H1 (cell line): ENCODE results near the gene CCDC92B. TPM values are rescaled to one million over a fixed set of nuclear protein-coding genes. Genes with fewer than 3 reads are reported as not detected.

Experiments used
- CBX5 ChIP-seq: fragments of 300-800, 300-1000 bp; sonication (generic); IDR thresholded peaks from 2 replicates; pipeline ENCODE4 v1.7.1; 2016; ENCODE audit warnings: antibody characterized with exemption, low read length, low read depth
- CTBP2 ChIP-seq: IDR thresholded peaks from 2 replicates; pipeline ENCODE4 v1.7.0; 2011; ENCODE audit warnings: borderline replicate concordance, mild to moderate bottlenecking, moderate library complexity, mixed read lengths, low read length; ENCODE audit not compliant: insufficient read depth, insufficient read length
- FOSL1 ChIP-seq: IDR thresholded peaks from 2 replicates; pipeline ENCODE4 v1.6.1; 2011; ENCODE audit warnings: mild to moderate bottlenecking, low read depth, low read length, moderate library complexity; ENCODE audit not compliant: insufficient read depth
- GABPA ChIP-seq: IDR thresholded peaks from 2 replicates; pipeline ENCODE4 v1.6.1; 2011; ENCODE audit warnings: mild to moderate bottlenecking, low read length, moderate library complexity, borderline replicate concordance; ENCODE audit not compliant: insufficient read depth
- RAD21 ChIP-seq, 2 experiments: IDR thresholded peaks in 1 of 2; conservative IDR thresholded peaks in 1 of 2; 2 replicates each; pipeline ENCODE4 v1.6.1; 2011; ENCODE audit warnings: low read depth in 2 of 2, low read length in 2 of 2, improper control_type of control experiment in 1 of 2, inconsistent platforms in 1 of 2, mild to moderate bottlenecking in 1 of 2, moderate library complexity in 1 of 2
- RXRA ChIP-seq: IDR thresholded peaks from 2 replicates; pipeline ENCODE4 v1.6.1; 2011; ENCODE audit warnings: low read depth, mild to moderate bottlenecking, low read length, moderate library complexity; ENCODE audit not compliant: insufficient read depth
- SUZ12 ChIP-seq: fragments of 200-600 bp; sonication (generic); IDR thresholded peaks from 2 replicates; pipeline ENCODE4 v1.6.1; 2012; ENCODE audit warnings: mild to moderate bottlenecking, inconsistent platforms, low read length, moderate library complexity, mixed read lengths
- polyA plus RNA-seq, 7 experiments: library from polyadenylated mRNA; depleted of rRNA in 3 of 7; stranded (reverse) in 5 of 7; unstranded in 2 of 7; fragments of >200 nt in 5 of 7; fragments of 200-250 nt in 2 of 7; gene quantifications; 1 replicate in 5 of 7; 2 replicates in 1 of 7; 4 replicates in 1 of 7; pipeline versions ENCODE4 v1.2.1 to v1.2.3, GENCODE V29; 2011 to 2013; ENCODE audit warnings: missing spikeins in 2 of 7, mixed read lengths in 2 of 7
- total RNA-seq: library from RNA; stranded (reverse); fragmentation: NEBNext Ultra II Directional; extraction: Animal tissue kit (Norgen Biotek cat#: 25700); gene quantifications from 2 replicates; pipeline ENCODE4 v1.2.1, GENCODE V29; 2021
- TF ChIP-seq, protein P1 (sequence below): fragments of 300-600 bp; sonication (generic); IDR thresholded peaks from 2 replicates; pipeline ENCODE4 v1.7.1; 2012; ENCODE audit warnings: low read length, moderate library complexity, mild to moderate bottlenecking, inconsistent platforms; ENCODE audit not compliant: insufficient replicate concordance
- TF ChIP-seq, protein P2 (sequence below): IDR thresholded peaks from 2 replicates; pipeline ENCODE4 v1.6.1; 2011; ENCODE audit warnings: low read length, improper control_type of control experiment

CCDC92B gene
- total and polyA plus RNA-seq, 2 of the 8 experiments (the other 6 are each of a cell fraction or from before 2014, with no cell fraction given): 5.5 to 12.1 TPM

DNA sequence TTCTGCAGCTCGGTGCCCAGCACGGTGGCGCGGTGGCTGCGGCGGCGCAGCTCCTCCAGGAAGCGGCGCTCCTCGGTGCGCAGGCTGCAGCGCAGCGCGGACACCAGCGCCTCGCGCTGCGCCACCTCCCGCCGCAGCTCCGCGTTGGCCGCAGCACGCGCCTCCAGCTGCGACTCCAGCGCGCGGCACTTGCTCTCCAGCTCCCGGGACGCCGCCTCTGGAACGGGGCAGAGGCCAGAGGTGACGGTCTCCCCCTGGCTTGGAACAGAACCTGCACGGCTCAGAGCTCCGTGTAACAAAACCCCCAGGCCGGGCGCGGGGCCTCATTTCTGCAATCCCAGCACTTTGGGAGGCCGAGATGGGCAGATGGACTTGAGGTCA lies 24.7 kb downstream of the CCDC92B start (continued):
- TF ChIP-seq, protein P1, sequence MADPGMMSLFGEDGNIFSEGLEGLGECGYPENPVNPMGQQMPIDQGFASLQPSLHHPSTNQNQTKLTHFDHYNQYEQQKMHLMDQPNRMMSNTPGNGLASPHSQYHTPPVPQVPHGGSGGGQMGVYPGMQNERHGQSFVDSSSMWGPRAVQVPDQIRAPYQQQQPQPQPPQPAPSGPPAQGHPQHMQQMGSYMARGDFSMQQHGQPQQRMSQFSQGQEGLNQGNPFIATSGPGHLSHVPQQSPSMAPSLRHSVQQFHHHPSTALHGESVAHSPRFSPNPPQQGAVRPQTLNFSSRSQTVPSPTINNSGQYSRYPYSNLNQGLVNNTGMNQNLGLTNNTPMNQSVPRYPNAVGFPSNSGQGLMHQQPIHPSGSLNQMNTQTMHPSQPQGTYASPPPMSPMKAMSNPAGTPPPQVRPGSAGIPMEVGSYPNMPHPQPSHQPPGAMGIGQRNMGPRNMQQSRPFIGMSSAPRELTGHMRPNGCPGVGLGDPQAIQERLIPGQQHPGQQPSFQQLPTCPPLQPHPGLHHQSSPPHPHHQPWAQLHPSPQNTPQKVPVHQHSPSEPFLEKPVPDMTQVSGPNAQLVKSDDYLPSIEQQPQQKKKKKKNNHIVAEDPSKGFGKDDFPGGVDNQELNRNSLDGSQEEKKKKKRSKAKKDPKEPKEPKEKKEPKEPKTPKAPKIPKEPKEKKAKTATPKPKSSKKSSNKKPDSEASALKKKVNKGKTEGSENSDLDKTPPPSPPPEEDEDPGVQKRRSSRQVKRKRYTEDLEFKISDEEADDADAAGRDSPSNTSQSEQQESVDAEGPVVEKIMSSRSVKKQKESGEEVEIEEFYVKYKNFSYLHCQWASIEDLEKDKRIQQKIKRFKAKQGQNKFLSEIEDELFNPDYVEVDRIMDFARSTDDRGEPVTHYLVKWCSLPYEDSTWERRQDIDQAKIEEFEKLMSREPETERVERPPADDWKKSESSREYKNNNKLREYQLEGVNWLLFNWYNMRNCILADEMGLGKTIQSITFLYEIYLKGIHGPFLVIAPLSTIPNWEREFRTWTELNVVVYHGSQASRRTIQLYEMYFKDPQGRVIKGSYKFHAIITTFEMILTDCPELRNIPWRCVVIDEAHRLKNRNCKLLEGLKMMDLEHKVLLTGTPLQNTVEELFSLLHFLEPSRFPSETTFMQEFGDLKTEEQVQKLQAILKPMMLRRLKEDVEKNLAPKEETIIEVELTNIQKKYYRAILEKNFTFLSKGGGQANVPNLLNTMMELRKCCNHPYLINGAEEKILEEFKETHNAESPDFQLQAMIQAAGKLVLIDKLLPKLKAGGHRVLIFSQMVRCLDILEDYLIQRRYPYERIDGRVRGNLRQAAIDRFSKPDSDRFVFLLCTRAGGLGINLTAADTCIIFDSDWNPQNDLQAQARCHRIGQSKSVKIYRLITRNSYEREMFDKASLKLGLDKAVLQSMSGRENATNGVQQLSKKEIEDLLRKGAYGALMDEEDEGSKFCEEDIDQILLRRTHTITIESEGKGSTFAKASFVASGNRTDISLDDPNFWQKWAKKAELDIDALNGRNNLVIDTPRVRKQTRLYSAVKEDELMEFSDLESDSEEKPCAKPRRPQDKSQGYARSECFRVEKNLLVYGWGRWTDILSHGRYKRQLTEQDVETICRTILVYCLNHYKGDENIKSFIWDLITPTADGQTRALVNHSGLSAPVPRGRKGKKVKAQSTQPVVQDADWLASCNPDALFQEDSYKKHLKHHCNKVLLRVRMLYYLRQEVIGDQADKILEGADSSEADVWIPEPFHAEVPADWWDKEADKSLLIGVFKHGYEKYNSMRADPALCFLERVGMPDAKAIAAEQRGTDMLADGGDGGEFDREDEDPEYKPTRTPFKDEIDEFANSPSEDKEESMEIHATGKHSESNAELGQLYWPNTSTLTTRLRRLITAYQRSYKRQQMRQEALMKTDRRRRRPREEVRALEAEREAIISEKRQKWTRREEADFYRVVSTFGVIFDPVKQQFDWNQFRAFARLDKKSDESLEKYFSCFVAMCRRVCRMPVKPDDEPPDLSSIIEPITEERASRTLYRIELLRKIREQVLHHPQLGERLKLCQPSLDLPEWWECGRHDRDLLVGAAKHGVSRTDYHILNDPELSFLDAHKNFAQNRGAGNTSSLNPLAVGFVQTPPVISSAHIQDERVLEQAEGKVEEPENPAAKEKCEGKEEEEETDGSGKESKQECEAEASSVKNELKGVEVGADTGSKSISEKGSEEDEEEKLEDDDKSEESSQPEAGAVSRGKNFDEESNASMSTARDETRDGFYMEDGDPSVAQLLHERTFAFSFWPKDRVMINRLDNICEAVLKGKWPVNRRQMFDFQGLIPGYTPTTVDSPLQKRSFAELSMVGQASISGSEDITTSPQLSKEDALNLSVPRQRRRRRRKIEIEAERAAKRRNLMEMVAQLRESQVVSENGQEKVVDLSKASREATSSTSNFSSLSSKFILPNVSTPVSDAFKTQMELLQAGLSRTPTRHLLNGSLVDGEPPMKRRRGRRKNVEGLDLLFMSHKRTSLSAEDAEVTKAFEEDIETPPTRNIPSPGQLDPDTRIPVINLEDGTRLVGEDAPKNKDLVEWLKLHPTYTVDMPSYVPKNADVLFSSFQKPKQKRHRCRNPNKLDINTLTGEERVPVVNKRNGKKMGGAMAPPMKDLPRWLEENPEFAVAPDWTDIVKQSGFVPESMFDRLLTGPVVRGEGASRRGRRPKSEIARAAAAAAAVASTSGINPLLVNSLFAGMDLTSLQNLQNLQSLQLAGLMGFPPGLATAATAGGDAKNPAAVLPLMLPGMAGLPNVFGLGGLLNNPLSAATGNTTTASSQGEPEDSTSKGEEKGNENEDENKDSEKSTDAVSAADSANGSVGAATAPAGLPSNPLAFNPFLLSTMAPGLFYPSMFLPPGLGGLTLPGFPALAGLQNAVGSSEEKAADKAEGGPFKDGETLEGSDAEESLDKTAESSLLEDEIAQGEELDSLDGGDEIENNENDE: no peak
- peak; percentile 16 to 35; a peak in 3 of 4 replicates for TF ChIP-seq RAD21 (IDR thresholded peaks at IDR 0.05 in 1 of 2, conservative IDR thresholded peaks at IDR 0.05 in 1 of 2; ENCODE audit: low read depth in 2 of 2, low read length in 2 of 2)
- TF ChIP-seq CTBP2: no peak
- no peak for TF ChIP-seq RXRA
- TF ChIP-seq GABPA: peak; percentile 64; the same call in 1 of the 2 replicates
- TF ChIP-seq CBX5: no peak
- no peak for TF ChIP-seq SUZ12
- TF ChIP-seq, protein P2, sequence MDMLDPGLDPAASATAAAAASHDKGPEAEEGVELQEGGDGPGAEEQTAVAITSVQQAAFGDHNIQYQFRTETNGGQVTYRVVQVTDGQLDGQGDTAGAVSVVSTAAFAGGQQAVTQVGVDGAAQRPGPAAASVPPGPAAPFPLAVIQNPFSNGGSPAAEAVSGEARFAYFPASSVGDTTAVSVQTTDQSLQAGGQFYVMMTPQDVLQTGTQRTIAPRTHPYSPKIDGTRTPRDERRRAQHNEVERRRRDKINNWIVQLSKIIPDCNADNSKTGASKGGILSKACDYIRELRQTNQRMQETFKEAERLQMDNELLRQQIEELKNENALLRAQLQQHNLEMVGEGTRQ: no peak
- no peak for TF ChIP-seq FOSL1
